Measurements from ENCODE around the gene REXO1.

DNA sequence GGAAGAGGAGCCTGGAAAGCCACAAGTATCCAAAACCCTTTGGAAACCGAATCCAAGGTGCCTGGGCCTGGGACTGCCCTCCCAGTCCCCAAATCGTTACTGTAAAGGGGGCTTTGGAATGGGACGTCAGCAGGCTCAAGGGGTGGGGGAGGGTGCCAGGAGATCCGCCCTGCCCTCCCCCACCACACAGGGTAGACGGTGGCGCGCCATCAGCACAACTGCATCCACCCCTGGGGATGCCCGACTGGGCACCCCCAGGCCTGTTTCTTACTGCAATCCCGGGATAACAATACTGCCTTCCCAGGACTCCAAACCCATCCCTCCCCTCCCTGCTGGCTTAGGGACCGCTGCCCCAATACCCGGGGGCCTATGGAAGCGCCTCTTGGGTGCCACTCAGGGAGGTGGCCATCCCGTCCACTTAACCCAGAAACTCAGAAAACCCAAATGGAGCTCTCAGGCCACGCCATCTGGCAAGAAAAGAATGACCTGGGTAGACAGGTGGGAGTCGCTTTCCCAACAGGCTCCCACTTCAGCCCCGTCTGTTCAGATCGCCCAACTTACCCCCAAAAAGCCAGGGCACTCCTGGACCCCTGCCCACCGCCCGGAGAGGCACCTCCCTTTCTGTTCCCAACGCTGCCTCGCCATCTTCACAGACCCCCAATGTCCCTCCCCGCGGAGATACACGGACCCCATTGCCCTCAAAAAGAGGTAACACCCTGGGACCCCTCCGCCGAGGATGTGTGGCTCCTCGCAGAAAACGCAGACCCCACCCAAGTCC, 12.7 kb upstream of the REXO1 start:
- TF ChIP-seq, protein P1, sequence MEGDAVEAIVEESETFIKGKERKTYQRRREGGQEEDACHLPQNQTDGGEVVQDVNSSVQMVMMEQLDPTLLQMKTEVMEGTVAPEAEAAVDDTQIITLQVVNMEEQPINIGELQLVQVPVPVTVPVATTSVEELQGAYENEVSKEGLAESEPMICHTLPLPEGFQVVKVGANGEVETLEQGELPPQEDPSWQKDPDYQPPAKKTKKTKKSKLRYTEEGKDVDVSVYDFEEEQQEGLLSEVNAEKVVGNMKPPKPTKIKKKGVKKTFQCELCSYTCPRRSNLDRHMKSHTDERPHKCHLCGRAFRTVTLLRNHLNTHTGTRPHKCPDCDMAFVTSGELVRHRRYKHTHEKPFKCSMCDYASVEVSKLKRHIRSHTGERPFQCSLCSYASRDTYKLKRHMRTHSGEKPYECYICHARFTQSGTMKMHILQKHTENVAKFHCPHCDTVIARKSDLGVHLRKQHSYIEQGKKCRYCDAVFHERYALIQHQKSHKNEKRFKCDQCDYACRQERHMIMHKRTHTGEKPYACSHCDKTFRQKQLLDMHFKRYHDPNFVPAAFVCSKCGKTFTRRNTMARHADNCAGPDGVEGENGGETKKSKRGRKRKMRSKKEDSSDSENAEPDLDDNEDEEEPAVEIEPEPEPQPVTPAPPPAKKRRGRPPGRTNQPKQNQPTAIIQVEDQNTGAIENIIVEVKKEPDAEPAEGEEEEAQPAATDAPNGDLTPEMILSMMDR (IDR thresholded peaks at IDR 0.05), result no peak
- TF ChIP-seq RFX5 (IDR thresholded peaks at IDR 0.05) (no peak), MYC (IDR thresholded peaks at IDR 0.05; ENCODE audit: borderline replicate concordance, low read length) (no peak), EP300 (IDR thresholded peaks at IDR 0.05) (no peak), POLR2A (IDR thresholded peaks at IDR 0.05; ENCODE audit: low read length) (no peak), RAD21 (conservative IDR thresholded peaks at IDR 0.05 in 1 of 2, IDR thresholded peaks at IDR 0.05 in 1 of 2) (no peak), CEBPB (IDR thresholded peaks at IDR 0.05) (no peak)
- TF ChIP-seq, protein P2, sequence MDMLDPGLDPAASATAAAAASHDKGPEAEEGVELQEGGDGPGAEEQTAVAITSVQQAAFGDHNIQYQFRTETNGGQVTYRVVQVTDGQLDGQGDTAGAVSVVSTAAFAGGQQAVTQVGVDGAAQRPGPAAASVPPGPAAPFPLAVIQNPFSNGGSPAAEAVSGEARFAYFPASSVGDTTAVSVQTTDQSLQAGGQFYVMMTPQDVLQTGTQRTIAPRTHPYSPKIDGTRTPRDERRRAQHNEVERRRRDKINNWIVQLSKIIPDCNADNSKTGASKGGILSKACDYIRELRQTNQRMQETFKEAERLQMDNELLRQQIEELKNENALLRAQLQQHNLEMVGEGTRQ (IDR thresholded peaks at IDR 0.05), result no peak
- TF ChIP-seq, protein P3, sequence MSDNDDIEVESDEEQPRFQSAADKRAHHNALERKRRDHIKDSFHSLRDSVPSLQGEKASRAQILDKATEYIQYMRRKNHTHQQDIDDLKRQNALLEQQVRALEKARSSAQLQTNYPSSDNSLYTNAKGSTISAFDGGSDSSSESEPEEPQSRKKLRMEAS (IDR thresholded peaks at IDR 0.05), result no peak

Measured in A549 (cell line).